GM23338 (cell line): ENCODE results near the gene PEDS1. TPM values are rescaled to one million over a fixed set of nuclear protein-coding genes. Genes with fewer than 3 reads are reported as not detected.
A peak's percentile ranks its signal among the peaks of the same experiment; 100 is the strongest.

Source experiments
- ATAC-seq: fragments of 200-7000 bp; cut with Tn5 transposase; 3 replicates; pipeline ENCODE4 v1.9.1; 2020
- DNase-seq: peaks from one replicate; pipeline ENCODE4 v3.0.0-alpha.2; 2015; ENCODE audit warnings: low spot score
- H2AFZ ChIP-seq: fragments of 200-600 bp; sonication (generic); 2 replicates; pipeline ENCODE4 v1.8.0; 2016; ENCODE audit warnings: antibody characterized with exemption, mild to moderate bottlenecking, moderate library complexity
- H3F3A ChIP-seq: fragments of 200-600 bp; sonication (generic); replicated peaks from 2 replicates; pipeline ENCODE4 v1.8.0; 2017; ENCODE audit warnings: antibody characterized with exemption, mixed run types, low read depth
- H3K27ac ChIP-seq: fragments of 200-600 bp; sonication (generic); 2 replicates; pipeline ENCODE4 v1.6.1; 2016; ENCODE audit warnings: low read depth
- H3K27me3 ChIP-seq: fragments of 200-600 bp; sonication (generic); 2 replicates; pipeline ENCODE4 v1.8.0; 2016; ENCODE audit warnings: mild to moderate bottlenecking, mixed run types, moderate library complexity; ENCODE audit not compliant: insufficient read depth
- H3K36me3 ChIP-seq: fragments of 200-600 bp; sonication (generic); 2 replicates; pipeline ENCODE4 v1.8.0; 2016; ENCODE audit warnings: mild to moderate bottlenecking; ENCODE audit not compliant: insufficient read depth
- H3K4me1 ChIP-seq: fragments of 200-600 bp; sonication (generic); 2 replicates; pipeline ENCODE4 v1.8.0; 2016; ENCODE audit warnings: mild to moderate bottlenecking, moderate library complexity; ENCODE audit not compliant: insufficient read depth
- H3K4me2 ChIP-seq: fragments of 200-600 bp; sonication (generic); 2 replicates; pipeline ENCODE4 v1.7.1; 2017; ENCODE audit warnings: mixed run types
- H3K4me3 ChIP-seq: fragments of 200-600 bp; sonication (generic); 2 replicates; pipeline ENCODE4 v1.6.1; 2016; ENCODE audit warnings: mixed run types
- H3K79me2 ChIP-seq: fragments of 200-600 bp; sonication (generic); replicated peaks from 2 replicates; pipeline ENCODE4 v1.8.0; 2017; ENCODE audit warnings: mild to moderate bottlenecking; ENCODE audit not compliant: insufficient read depth
- H3K9me2 ChIP-seq: fragments of 200-600 bp; sonication (generic); 2 replicates; pipeline ENCODE4 v1.8.0; 2017; ENCODE audit not compliant: insufficient read depth
- H4K20me1 ChIP-seq: fragments of 200-600 bp; sonication (generic); replicated peaks from 2 replicates; pipeline ENCODE4 v1.8.0; 2017; ENCODE audit warnings: mild to moderate bottlenecking; ENCODE audit not compliant: insufficient read depth
- H3K27ac Mint-ChIP-seq: 2 replicates; pipeline ENCODE4 v1.8.0; 2020; ENCODE audit warnings: inconsistent platforms, mild to moderate bottlenecking, moderate library complexity, mixed read lengths
- H3K27me3 Mint-ChIP-seq: 3 replicates; pipeline ENCODE4 v1.8.0; 2022; ENCODE audit warnings: low read depth, mild to moderate bottlenecking, moderate library complexity, mixed read lengths, inconsistent platforms; ENCODE audit not compliant: insufficient read depth, poor library complexity
- H3K36me3 Mint-ChIP-seq: 3 replicates; pipeline ENCODE4 v1.8.0; 2021; ENCODE audit warnings: low read depth, mild to moderate bottlenecking, inconsistent platforms, moderate library complexity, mixed read lengths
- H3K4me1 Mint-ChIP-seq: 3 replicates; pipeline ENCODE4 v1.8.0; 2020; ENCODE audit warnings: mild to moderate bottlenecking, inconsistent platforms, mixed read lengths
- H3K4me3 Mint-ChIP-seq: 3 replicates; pipeline ENCODE4 v1.8.0; 2021; ENCODE audit warnings: moderate library complexity, mild to moderate bottlenecking, inconsistent platforms, mixed read lengths
- H3K9me3 Mint-ChIP-seq: 3 replicates; pipeline ENCODE4 v1.8.0; 2020; ENCODE audit warnings: moderate library complexity, mild to moderate bottlenecking, inconsistent platforms, mixed read lengths
- CREB1 ChIP-seq: fragments of 250-450 bp; sonication (Bioruptor Pico); IDR thresholded peaks from 2 replicates; pipeline ENCODE4 v1.5.0; 2020; ENCODE audit warnings: low read depth, mild to moderate bottlenecking, moderate library complexity
- JUNB ChIP-seq: IDR thresholded peaks from one replicate; pipeline ENCODE4 v1.6.1; 2016; ENCODE audit warnings: antibody characterized with exemption; ENCODE audit not compliant: unreplicated experiment
- NANOG ChIP-seq: IDR thresholded peaks from 2 replicates; pipeline ENCODE4 v1.6.1; 2016; ENCODE audit warnings: antibody characterized with exemption, borderline replicate concordance
- POLR2AphosphoS5 ChIP-seq: IDR thresholded peaks from 2 replicates; pipeline ENCODE4 v1.6.1; 2016; ENCODE audit warnings: antibody characterized with exemption, low read depth
- ZNF114 ChIP-seq: fragments of 250-450 bp; sonication (Bioruptor Pico); IDR thresholded peaks from 2 replicates; pipeline ENCODE4 v1.5.0; 2020; ENCODE audit warnings: mild to moderate bottlenecking, moderate library complexity
- ZNF331 ChIP-seq: fragments of 250-450 bp; sonication (Bioruptor Pico); IDR thresholded peaks from 2 replicates; pipeline ENCODE4 v1.5.0; 2020; ENCODE audit warnings: low read depth, mild to moderate bottlenecking, moderate library complexity
- polyA plus RNA-seq: library from polyadenylated mRNA; unstranded; fragments of >200 nt; fragmentation: Nextera tagmentation; extraction: Ambion mirVana; gene quantifications from 2 replicates; pipeline ENCODE4 v1.2.1, GENCODE V29; 2016
- total RNA-seq: library from RNA; depleted of rRNA; stranded (reverse); fragments of >200 nt; shearing (Covaris generic); gene quantifications from 2 replicates; pipeline ENCODE4 v1.2.3, GENCODE V29; 2014
- TF ChIP-seq, protein P1 (sequence below): fragments of 250-450 bp; sonication (Bioruptor Pico); IDR thresholded peaks from 2 replicates; pipeline ENCODE4 v1.5.0; 2020; ENCODE audit warnings: mild to moderate bottlenecking, moderate library complexity

The PEDS1 gene
- total and polyA plus RNA-seq, 2 experiments from 2014 or later, result 34.5 to 43.6 TPM

DNA sequence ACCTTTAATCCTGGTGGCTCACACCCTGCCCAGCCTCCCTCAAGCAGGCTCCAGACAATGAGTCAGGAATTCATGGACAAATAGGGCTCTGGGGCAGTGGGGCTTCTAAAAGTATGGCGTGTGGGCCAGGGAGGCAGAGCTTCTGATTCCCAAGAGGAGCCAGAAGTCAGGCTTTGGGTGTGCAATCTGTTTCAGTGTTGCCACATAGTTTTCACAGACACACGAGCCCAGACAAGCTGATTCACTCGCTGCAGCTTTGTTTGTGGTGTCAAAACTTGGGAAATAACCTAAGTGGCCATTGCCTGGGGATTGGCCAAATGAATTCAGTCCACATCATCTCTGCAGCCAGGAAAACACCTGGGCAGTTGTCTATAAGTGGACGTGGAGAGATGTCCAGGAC is 9.2 kb downstream of the PEDS1 start (continued):
- TF ChIP-seq, protein P1, sequence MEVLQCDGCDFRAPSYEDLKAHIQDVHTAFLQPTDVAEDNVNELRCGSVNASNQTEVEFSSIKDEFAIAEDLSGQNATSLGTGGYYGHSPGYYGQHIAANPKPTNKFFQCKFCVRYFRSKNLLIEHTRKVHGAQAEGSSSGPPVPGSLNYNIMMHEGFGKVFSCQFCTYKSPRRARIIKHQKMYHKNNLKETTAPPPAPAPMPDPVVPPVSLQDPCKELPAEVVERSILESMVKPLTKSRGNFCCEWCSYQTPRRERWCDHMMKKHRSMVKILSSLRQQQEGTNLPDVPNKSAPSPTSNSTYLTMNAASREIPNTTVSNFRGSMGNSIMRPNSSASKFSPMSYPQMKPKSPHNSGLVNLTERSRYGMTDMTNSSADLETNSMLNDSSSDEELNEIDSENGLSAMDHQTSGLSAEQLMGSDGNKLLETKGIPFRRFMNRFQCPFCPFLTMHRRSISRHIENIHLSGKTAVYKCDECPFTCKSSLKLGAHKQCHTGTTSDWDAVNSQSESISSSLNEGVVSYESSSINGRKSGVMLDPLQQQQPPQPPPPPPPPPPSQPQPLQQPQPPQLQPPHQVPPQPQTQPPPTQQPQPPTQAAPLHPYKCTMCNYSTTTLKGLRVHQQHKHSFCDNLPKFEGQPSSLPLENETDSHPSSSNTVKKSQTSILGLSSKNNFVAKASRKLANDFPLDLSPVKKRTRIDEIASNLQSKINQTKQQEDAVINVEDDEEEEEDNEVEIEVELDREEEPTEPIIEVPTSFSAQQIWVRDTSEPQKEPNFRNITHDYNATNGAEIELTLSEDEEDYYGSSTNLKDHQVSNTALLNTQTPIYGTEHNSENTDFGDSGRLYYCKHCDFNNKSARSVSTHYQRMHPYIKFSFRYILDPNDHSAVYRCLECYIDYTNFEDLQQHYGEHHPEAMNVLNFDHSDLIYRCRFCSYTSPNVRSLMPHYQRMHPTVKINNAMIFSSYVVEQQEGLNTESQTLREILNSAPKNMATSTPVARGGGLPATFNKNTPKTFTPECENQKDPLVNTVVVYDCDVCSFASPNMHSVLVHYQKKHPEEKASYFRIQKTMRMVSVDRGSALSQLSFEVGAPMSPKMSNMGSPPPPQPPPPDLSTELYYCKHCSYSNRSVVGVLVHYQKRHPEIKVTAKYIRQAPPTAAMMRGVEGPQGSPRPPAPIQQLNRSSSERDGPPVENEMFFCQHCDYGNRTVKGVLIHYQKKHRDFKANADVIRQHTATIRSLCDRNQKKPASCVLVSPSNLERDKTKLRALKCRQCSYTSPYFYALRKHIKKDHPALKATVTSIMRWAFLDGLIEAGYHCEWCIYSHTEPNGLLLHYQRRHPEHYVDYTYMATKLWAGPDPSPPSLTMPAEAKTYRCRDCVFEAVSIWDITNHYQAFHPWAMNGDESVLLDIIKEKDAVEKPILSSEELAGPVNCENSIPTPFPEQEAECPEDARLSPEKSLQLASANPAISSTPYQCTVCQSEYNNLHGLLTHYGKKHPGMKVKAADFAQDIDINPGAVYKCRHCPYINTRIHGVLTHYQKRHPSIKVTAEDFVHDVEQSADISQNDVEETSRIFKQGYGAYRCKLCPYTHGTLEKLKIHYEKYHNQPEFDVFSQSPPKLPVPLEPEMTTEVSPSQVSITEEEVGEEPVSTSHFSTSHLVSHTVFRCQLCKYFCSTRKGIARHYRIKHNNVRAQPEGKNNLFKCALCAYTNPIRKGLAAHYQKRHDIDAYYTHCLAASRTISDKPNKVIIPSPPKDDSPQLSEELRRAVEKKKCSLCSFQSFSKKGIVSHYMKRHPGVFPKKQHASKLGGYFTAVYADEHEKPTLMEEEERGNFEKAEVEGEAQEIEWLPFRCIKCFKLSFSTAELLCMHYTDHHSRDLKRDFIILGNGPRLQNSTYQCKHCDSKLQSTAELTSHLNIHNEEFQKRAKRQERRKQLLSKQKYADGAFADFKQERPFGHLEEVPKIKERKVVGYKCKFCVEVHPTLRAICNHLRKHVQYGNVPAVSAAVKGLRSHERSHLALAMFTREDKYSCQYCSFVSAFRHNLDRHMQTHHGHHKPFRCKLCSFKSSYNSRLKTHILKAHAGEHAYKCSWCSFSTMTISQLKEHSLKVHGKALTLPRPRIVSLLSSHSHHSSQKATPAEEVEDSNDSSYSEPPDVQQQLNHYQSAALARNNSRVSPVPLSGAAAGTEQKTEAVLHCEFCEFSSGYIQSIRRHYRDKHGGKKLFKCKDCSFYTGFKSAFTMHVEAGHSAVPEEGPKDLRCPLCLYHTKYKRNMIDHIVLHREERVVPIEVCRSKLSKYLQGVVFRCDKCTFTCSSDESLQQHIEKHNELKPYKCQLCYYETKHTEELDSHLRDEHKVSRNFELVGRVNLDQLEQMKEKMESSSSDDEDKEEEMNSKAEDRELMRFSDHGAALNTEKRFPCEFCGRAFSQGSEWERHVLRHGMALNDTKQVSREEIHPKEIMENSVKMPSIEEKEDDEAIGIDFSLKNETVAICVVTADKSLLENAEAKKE (CRISPR knock-in tag), result no peak
- TF ChIP-seq JUNB (no peak), POLR2AphosphoS5 (no peak), ZNF114 (CRISPR knock-in tag) (no peak), CREB1 (no peak), ZNF331 (CRISPR knock-in tag) (no peak)

DNA sequence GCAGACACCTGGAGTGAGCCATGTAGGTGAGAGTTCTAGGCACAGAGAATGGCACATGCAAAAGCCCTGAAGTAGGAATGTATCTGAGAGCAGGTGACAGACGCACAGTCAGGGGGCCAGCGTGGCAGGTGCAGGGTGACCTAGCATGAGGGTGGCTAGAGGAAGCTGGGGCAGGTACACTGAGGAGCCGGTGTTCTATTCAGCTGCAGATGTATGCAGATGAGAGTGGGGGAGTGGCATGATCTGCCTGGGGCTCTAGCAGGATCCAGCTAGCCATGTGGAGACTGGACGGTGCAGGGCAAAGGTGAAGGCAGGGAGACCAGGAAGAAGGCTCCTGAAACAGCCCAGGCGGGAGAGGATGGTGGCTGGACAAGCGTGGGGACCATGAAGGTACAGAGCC is 10.7 kb downstream of the PEDS1 start:
- Histone ChIP-seq H3K27me3 (no peaks in the 10 kb centered on the region), H3K9me2 (no peaks in the 10 kb centered on the region), H3F3A (peaks cover 11% of the 10 kb centered on the region; the same call in 1 of the 2 replicates), H3K4me2 (peak overlapping the region; percentile 66), H2AFZ (no peak overlapping the region), H3K27ac (0 out of 2 replicates have a peak overlapping the region, but pooled peaks have one; percentile 50), H3K79me2 (peaks cover 32% of the 10 kb centered on the region), H3K36me3 (peaks cover 5% of the 10 kb centered on the region; the same call in 1 of the 2 replicates), H3K4me1 (peaks cover 27% of the 10 kb centered on the region), H3K4me3 (no peak overlapping the region), H4K20me1 (peaks cover 13% of the 10 kb centered on the region)
- H3K4me1 Mint-ChIP-seq, result peaks cover 59% of the 10 kb centered on the region
- H3K4me3 Mint-ChIP-seq, result peak overlapping the region; percentile 26; the same call in 1 of the 3 replicates
- DNase-seq (peak; percentile 80), ATAC-seq (peak; percentile 90)
- TF ChIP-seq NANOG, result no peak
- H3K36me3 Mint-ChIP-seq, result peaks cover 45% of the 10 kb centered on the region
- peak overlapping the region; percentile 90 for H3K27ac Mint-ChIP-seq
- H3K9me3 Mint-ChIP-seq, result no peaks in the 10 kb centered on the region
- peaks cover 14% of the 10 kb centered on the region for H3K27me3 Mint-ChIP-seq
